T-helper 2 cell treated with Interferon-gamma antibody and Interleukin-4, amounts not matched to agents 5 μg/mL and 100 μg/mL, for 36 hours (primary cell): ENCODE results near the gene QPCT.
"Not testable (repeated sequence)": the region's sequence is repeated elsewhere in the genome, so short reads cannot be mapped to it uniquely, and the experiment has no call there.

Experiments used
- DNase-seq: peaks from one replicate; pipeline ENCODE4 v3.0.0; 2021; ENCODE audit warnings: low spot score
- H3K27ac Mint-ChIP-seq: one replicate; pipeline ENCODE4 v1.8.0; 2021; ENCODE audit warnings: mild to moderate bottlenecking, mixed read lengths
- H3K27me3 Mint-ChIP-seq: one replicate; pipeline ENCODE4 v1.8.0; 2021; ENCODE audit warnings: low read depth, mixed read lengths
- H3K36me3 Mint-ChIP-seq: one replicate; pipeline ENCODE4 v1.8.0; 2021; ENCODE audit warnings: low read depth, mixed read lengths
- H3K4me1 Mint-ChIP-seq: one replicate; pipeline ENCODE4 v1.8.0; 2021; ENCODE audit warnings: low read depth, mixed read lengths
- H3K4me3 Mint-ChIP-seq: one replicate; pipeline ENCODE4 v1.8.0; 2022; ENCODE audit warnings: mild to moderate bottlenecking, moderate library complexity, mixed read lengths
- H3K9me3 Mint-ChIP-seq: one replicate; pipeline ENCODE4 v1.8.0; 2021; ENCODE audit warnings: mixed read lengths

The QPCT gene

GRCh38 chr2:37344453-37345361, at the start of gene QPCT:
Gene QPCT, plus strand, starts transcription at chr2:37344630. Its CDS starts 102 bp downstream, at chr2:37344732.
- peak within 1 kb of the TSS; percentile 80 for H3K4me3 Mint-ChIP-seq
- H3K27ac Mint-ChIP-seq: no peak within 1 kb of the TSS
- H3K9me3 Mint-ChIP-seq: no peaks in the 10 kb centered on the region
- H3K27me3 Mint-ChIP-seq: peaks cover 77% of the 10 kb centered on the region
- no peaks in the 10 kb centered on the region for H3K36me3 Mint-ChIP-seq
- DNase-seq: peak; percentile 42
- peaks cover 6% of the 10 kb centered on the region for H3K4me1 Mint-ChIP-seq

- H3K36me3 Mint-ChIP-seq, H3K9me3 Mint-ChIP-seq, H3K4me3 Mint-ChIP-seq, H3K4me1 Mint-ChIP-seq, H3K27ac Mint-ChIP-seq, DNase-seq, H3K27me3 Mint-ChIP-seq: not testable (repeated sequence)
Measured at GRCh38 chr2:37294858-37295257, 49.6 kb upstream of the QPCT start.

DNA sequence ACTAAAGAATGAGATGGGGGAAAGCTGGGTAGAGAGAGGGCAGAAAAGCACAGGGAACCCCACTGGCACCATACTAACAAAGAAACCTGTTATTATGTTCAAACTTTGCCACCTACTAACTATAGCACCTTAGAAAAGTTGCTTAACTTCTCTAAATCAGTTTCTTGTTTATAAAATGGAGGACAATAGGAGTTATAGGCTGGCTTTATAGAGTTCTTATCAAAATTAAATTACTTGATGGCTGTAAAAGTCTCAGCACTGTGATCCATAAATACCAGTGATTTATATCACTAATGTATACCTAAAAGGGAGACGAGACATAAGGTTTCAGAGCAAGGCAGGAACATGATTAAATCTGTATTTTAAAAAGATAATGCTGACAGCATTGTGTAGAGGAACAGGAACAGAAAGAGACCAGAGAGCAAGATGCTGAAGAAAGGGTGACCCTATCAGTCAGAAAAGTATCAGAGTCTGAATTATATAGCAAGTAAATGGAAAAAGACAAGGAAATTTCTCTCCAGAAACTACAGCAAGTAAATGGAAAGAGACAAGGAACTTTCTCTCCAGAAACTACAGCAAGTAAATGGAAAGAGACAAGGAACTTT, 48.9 kb upstream of the QPCT start:
- Mint-ChIP-seq H3K4me3 (no peak overlapping the region), H3K4me1 (no peaks in the 10 kb centered on the region), H3K36me3 (peaks cover 3% of the 10 kb centered on the region), H3K27me3 (no peaks in the 10 kb centered on the region), H3K9me3 (no peaks in the 10 kb centered on the region), H3K27ac (no peak overlapping the region)
- DNase-seq: no peak

- Mint-ChIP-seq H3K27ac (no peak overlapping the region), H3K27me3 (no peaks in the 10 kb centered on the region), H3K4me1 (no peaks in the 10 kb centered on the region), H3K9me3 (no peaks in the 10 kb centered on the region), H3K4me3 (no peak overlapping the region), H3K36me3 (no peaks in the 10 kb centered on the region)
- DNase-seq: no peak
Measured at GRCh38 chr2:37297632-37298031, 46.8 kb upstream of the QPCT start.

GRCh38 chr2:37300146-37300545, 44.3 kb upstream of the QPCT start:
- Mint-ChIP-seq H3K4me1 (no peaks in the 10 kb centered on the region), H3K36me3 (no peaks in the 10 kb centered on the region), H3K9me3 (no peaks in the 10 kb centered on the region), H3K4me3 (no peak overlapping the region), H3K27me3 (no peaks in the 10 kb centered on the region), H3K27ac (no peak overlapping the region)
- no peak for DNase-seq

DNA sequence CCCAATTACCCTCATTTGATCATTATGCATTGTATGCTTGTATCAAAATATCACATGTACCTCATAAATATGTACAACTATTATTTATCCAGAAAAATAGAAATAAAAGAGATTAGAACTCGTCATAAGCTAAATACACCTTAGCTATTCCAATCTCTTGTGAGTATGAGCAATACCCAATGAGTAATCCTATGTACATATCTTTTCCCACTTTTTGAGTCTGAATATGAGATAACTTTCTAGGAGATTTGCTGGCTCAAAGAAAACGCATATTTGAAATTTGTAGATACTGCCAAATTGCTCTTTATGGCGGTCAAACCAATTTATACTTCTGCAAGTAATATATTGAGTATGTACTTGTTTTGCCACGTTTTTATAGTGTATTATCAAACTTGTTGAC, 43.9 kb upstream of the QPCT start:
- no peak overlapping the region for H3K27ac Mint-ChIP-seq
- H3K36me3 Mint-ChIP-seq: no peaks in the 10 kb centered on the region
- no peaks in the 10 kb centered on the region for H3K27me3 Mint-ChIP-seq
- H3K4me3 Mint-ChIP-seq: no peak overlapping the region
- DNase-seq: no peak
- H3K9me3 Mint-ChIP-seq: no peaks in the 10 kb centered on the region
- no peaks in the 10 kb centered on the region for H3K4me1 Mint-ChIP-seq

- Mint-ChIP-seq H3K27me3 (no peaks in the 10 kb centered on the region), H3K4me3 (no peak overlapping the region), H3K36me3 (no peaks in the 10 kb centered on the region), H3K27ac (no peak overlapping the region), H3K9me3 (no peaks in the 10 kb centered on the region), H3K4me1 (no peaks in the 10 kb centered on the region)
- DNase-seq: no peak
Measured at GRCh38 chr2:37301408-37301807, 43.0 kb upstream of the QPCT start.

- Mint-ChIP-seq H3K9me3 (no peaks in the 10 kb centered on the region), H3K27me3 (no peaks in the 10 kb centered on the region), H3K4me3 (no peak overlapping the region), H3K36me3 (no peaks in the 10 kb centered on the region), H3K27ac (no peak overlapping the region), H3K4me1 (no peaks in the 10 kb centered on the region)
- no peak for DNase-seq
Measured at GRCh38 chr2:37302701-37303252, 41.7 kb upstream of the QPCT start.

- H3K4me3 Mint-ChIP-seq: no peak overlapping the region
- H3K9me3 Mint-ChIP-seq: no peaks in the 10 kb centered on the region
- DNase-seq: no peak
- H3K27ac Mint-ChIP-seq: no peak overlapping the region
- peaks cover 5% of the 10 kb centered on the region for H3K4me1 Mint-ChIP-seq
- no peaks in the 10 kb centered on the region for H3K36me3 Mint-ChIP-seq
- peaks cover under 1% of the 10 kb centered on the region for H3K27me3 Mint-ChIP-seq
Measured at GRCh38 chr2:37306024-37306423, 38.4 kb upstream of the QPCT start.

DNA sequence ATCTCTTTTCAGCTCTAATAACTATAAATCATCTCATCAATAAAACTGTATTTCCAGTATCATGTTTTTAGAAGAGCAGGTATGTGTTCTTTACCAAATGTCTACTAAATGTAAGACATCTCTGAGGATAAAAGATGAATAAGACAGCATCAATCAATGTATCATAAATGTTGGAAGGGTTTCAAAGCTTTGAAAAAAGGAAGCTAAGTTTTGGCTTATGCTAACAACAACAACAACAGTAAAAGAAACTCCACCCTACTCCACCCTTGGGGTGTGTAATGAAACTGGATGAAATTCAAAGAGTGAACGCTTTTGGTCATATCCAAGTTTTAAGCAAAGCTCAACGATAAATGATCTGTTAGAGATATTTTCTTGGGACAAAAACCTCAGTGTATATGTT, 36.9 kb upstream of the QPCT start:
- Mint-ChIP-seq H3K4me3 (no peak overlapping the region), H3K27ac (no peak overlapping the region), H3K4me1 (peaks cover 15% of the 10 kb centered on the region), H3K36me3 (no peaks in the 10 kb centered on the region), H3K9me3 (no peaks in the 10 kb centered on the region), H3K27me3 (peaks cover 3% of the 10 kb centered on the region)
- DNase-seq: no peak

DNA sequence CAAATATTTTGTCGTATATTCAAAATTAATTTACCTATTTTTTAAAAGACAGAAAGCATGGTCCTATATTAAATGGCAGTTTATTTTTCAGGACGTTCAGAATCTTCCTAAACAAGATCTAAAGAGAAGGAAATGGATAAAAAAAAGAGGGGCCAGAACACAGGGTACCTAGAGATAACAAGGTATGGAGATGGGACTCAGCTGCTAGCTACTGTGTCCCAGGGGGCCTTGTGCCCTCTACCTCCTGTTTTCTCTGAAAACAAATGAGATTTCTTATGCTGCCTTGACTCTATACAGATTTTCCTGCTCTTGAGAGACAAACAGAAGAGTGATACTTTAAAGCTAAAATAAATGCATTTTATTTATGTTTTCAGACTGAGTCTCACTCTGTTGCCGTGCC, 29.1 kb upstream of the QPCT start:
- H3K4me1 Mint-ChIP-seq: peaks cover 32% of the 10 kb centered on the region
- DNase-seq: no peak
- H3K27me3 Mint-ChIP-seq: peaks cover 10% of the 10 kb centered on the region
- H3K27ac Mint-ChIP-seq: no peak overlapping the region
- no peaks in the 10 kb centered on the region for H3K9me3 Mint-ChIP-seq
- no peak overlapping the region for H3K4me3 Mint-ChIP-seq
- peaks cover 3% of the 10 kb centered on the region for H3K36me3 Mint-ChIP-seq

- Mint-ChIP-seq H3K36me3 (peaks cover 3% of the 10 kb centered on the region), H3K27ac (no peak overlapping the region), H3K4me1 (peaks cover 29% of the 10 kb centered on the region), H3K27me3 (peaks cover 8% of the 10 kb centered on the region), H3K9me3 (no peaks in the 10 kb centered on the region), H3K4me3 (no peak overlapping the region)
- no peak for DNase-seq
Measured at GRCh38 chr2:37316181-37316580, 28.2 kb upstream of the QPCT start.

GRCh38 chr2:37317746-37318145, 26.7 kb upstream of the QPCT start:
- Mint-ChIP-seq H3K27me3 (peaks cover 10% of the 10 kb centered on the region), H3K27ac (no peak overlapping the region), H3K9me3 (no peaks in the 10 kb centered on the region), H3K36me3 (peaks cover 3% of the 10 kb centered on the region), H3K4me1 (peaks cover 28% of the 10 kb centered on the region), H3K4me3 (no peak overlapping the region)
- DNase-seq: no peak

GRCh38 chr2:37318401-37318800, 26.0 kb upstream of the QPCT start:
- Mint-ChIP-seq H3K27ac (no peak overlapping the region), H3K9me3 (no peaks in the 10 kb centered on the region), H3K4me1 (peaks cover 32% of the 10 kb centered on the region), H3K27me3 (peaks cover 14% of the 10 kb centered on the region), H3K36me3 (peaks cover 4% of the 10 kb centered on the region), H3K4me3 (no peak overlapping the region)
- DNase-seq: no peak
